Astrocyte (in vitro differentiated cells and primary cell): ENCODE results near the gene PRKAG2.

Source experiments
- EZH2 ChIP-seq: IDR thresholded peaks from 2 replicates; pipeline ENCODE4 v1.6.1; 2012; ENCODE audit warnings: mild to moderate bottlenecking, low read length, inconsistent platforms; ENCODE audit not compliant: insufficient read depth
- TF ChIP-seq, protein P1 (sequence below): IDR thresholded peaks from 2 replicates; pipeline ENCODE4 v1.5.1; 2011; ENCODE audit warnings: low read depth, mild to moderate bottlenecking, inconsistent platforms, low read length, moderate library complexity; ENCODE audit not compliant: insufficient read depth

DNA sequence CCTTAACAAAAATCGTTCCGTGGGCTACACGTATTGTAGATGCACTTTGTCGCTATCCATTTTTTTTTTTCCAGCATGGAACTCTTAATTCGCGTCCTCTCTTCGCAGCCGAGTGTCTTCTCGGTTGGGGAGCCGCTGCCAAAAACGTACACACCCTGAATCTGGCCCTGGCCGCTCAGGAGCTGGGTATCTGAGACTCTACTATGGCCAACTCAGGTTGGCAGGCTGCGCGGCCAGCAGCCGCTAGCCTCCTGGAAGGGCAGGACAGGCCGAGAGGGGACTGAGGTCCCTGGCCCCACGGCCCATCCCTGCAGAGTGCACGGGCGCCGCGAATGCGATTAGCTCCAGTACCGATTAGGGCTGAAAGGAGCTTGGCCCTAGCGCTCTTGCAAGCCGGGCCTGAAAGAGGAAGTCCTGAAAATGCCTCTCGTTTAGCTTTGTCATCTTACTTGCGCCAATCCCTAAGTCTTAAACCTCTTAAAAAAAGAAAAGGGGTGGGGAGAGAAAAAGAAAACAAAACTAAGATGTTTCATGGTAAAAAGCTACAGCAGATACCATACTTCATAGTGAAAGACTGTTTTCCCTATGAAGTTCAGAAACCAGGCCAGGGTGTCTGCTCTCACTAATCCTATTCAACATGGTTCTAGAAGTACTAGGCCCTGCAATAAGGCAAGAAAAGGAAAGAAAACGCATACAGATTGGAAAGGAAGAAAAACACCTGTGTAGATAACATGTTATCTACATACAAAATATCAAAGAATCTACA lies 244.0 kb downstream of the PRKAG2 start:
- TF ChIP-seq, protein P1, sequence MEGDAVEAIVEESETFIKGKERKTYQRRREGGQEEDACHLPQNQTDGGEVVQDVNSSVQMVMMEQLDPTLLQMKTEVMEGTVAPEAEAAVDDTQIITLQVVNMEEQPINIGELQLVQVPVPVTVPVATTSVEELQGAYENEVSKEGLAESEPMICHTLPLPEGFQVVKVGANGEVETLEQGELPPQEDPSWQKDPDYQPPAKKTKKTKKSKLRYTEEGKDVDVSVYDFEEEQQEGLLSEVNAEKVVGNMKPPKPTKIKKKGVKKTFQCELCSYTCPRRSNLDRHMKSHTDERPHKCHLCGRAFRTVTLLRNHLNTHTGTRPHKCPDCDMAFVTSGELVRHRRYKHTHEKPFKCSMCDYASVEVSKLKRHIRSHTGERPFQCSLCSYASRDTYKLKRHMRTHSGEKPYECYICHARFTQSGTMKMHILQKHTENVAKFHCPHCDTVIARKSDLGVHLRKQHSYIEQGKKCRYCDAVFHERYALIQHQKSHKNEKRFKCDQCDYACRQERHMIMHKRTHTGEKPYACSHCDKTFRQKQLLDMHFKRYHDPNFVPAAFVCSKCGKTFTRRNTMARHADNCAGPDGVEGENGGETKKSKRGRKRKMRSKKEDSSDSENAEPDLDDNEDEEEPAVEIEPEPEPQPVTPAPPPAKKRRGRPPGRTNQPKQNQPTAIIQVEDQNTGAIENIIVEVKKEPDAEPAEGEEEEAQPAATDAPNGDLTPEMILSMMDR, result no peak
- no peak for TF ChIP-seq EZH2
